GM21390 (cell line): Measurements from ENCODE around the gene FAM186B.

ENCODE experiments used
- ATAC-seq: cut with Tn5 transposase; IDR thresholded peaks from one replicate; pipeline ENCODE4 v1.9.1; 2021; ENCODE audit not compliant: unreplicated experiment

The FAM186B gene

DNA sequence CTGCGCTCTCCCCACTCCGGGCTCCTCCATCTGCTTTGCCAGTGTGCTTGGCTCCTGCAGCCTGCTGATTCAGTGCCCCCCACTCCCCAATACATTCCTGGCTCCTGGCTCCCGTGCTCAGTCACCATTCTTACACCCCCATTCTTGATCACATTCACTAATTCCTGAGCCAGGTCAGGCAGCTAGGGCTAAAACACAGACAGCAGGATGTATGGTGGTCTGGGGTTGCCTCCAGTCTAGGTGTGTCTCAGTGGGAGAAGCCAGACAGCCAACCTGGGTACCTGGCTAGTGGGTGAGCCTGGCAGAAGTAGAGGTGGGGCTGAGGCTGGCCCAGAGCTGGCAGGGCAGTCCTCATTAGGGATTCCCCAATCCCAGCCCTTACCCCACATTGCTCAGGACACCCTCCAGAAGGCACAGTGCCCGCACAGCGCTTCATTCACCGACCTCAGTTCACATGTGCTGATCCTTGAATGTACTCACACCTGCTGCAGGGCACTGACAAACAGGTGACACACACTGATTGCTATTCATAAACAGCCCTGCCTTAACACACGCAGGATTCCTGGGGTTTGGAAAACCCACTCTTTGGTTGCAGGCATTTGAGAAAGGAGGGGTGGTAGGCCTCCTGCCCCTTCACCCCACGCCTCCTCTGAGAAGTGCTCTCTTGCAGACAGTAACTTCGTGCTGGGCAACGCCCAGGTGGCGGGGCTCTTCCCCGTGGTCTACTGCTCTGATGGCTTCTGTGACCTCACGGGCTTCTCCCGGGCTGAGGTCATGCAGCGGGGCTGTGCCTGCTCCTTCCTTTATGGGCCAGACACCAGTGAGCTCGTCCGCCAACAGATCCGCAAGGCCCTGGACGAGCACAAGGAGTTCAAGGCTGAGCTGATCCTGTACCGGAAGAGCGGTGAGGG is 65.0 kb downstream of the FAM186B start:
- no peak for ATAC-seq

DNA sequence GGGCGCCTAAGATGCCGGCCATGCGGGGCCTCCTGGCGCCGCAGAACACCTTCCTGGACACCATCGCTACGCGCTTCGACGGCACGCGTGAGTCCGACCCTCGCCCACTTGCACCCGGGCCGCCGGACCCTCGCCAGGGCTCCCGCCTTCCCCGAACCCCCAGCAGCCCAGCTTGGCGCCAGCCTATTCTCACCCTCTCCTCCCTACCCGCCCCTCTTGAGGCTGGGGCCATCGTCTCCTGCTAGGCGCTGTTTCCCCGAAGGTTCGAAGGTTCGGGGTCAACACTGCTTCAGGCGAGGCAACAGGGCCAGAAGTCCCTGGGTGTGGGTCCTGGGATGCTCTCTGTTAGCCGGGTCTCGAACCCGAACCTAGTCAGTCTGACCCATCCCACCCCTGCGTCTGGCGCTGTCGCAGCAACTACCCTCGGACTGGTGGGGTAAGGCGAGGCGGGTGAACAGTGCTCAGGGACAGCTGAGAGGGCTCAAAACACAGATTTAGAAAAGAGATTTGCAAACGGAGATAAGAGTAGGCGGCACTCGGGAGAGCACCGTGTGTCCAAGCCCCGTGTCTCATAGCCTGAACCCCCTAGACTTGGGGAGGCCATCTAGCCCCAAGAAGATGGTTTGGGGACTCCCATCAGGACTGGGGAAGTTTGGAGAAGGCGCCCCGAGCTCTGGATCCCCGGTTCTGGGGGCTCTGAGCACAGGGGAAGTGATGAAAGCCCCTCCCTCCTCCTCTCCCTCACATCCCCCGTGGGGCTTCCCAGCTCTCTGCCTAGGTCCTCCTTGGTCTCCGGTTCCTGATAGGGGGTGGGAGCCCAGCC is 65.8 kb downstream of the FAM186B start:
- ATAC-seq, result no peak

DNA sequence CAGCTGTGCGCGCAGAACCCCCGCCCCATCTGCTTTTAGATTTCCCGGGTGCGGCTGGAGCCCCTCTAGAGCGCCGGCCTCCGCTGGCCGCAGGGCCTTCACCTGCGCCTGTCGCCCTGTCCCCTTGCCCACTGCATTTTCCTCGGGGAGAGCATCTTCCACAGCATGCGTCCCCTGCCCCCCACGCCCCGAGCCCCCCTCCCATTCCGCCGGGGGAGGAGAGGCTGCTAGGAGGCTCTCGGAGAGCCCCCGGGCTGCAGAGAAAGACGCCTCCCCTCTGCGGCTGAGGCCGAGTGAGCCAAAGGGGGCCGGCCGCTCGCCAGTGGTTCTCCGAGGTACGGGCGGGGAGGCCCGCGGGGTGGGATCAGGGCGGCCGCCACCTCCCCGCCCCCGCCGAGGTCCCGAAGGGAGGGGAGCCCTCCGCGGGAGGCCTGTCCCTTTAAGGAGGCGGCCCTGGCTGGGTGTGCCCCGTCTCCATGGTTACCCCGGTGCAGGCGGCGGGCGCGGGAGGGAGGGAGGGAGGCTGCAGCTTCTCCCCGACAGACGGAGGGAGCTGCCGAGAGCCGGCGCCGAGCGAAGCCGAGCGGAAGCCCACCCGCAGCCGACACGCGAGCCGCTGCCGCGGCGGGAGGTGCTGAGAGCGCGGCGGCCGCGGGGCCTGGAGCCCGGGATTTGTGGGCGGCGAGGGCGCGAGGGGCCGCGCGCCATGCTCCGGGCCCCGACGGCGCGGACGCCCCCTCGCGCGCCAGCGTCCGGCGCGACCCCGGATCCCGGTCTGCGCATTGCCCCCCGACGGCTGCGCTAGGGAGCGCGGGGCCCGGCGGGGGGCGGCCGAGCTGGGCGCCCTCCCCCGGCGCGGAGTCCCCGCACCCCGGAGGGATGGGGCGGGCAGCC is 66.7 kb downstream of the FAM186B start, which contains the start of gene KCNH3:
KCNH3 (plus strand) TSS at position 521 of the 894 bp plus-strand sequence. CDS start 387 bp downstream, outside the sequence.
- ATAC-seq, result peak; percentile 62

DNA sequence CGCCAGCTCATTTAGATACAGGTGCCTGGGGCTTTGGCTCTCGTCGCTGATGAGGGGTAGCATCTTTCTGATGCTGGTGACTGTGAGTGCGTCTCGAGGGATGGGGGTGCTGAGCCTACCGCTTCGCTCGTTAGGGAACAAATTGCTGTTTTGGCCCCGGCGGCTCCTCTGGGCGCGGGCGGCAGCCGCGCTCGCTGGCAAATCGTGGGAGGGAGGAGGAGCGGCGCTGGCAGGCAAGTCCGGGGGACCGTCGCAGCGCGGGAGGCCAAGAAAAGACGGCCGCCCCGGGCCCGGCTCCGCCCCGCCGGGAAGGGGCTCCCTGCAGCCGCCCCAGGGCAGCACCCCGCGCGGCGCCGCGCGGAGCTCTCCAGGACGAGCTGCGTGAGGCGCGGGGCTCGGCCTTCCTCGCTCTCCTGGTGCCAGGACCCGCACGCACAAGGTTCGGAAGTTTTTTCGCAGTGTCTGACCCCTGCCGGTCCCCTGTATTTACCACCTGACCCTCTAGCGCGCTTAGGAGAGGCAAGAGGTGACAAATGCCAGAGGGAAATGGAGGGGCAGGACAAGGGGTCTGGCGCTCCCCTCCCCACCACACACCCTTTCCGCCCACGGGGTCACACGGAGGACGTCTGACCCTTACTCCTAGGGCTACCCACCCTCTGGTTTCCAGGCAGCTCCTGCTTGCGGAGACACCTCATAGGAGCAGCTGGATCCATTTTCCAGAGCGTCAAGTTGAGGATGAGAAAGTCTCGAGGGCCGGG is 67.5 kb downstream of the FAM186B start:
- ATAC-seq, result no peak
